Body of pancreas (tissue), 4 donors: ENCODE measurements around the gene FBXL20. TPM values are rescaled to one million over a fixed set of nuclear protein-coding genes. Genes with fewer than 3 reads are reported as not detected.

ENCODE experiments used
- ATAC-seq: fragments of 150-250 bp; one replicate; pipeline ENCODE4 v1.9.1; 2016
- DNase-seq, 4 donors: peaks; one replicate each; pipeline ENCODE4 v3.0.0-alpha.2; 2019
- H3K27ac ChIP-seq, 4 donors: fragments of 200-600 bp; sonication (generic); 1 replicate in 3 of 4; 2 replicates in 1 of 4; pipeline versions ENCODE4 v1.5.1 to v1.6.1; 2016 to 2019; ENCODE audit warnings: mild to moderate bottlenecking in 1 of 4, mixed read lengths in 1 of 4, moderate library complexity in 1 of 4
- H3K27me3 ChIP-seq, 2 donors: fragments of 200-600 bp; sonication (generic); one replicate each; pipeline ENCODE4 v1.6.0; 2016; ENCODE audit warnings: mild to moderate bottlenecking in 1 of 2
- H3K36me3 ChIP-seq, 2 donors: fragments of 200-600 bp; sonication (generic); replicated peaks in 1 of 2; 2 replicates each; pipeline ENCODE4 v1.5.1; 2016; ENCODE audit warnings: low read depth in 2 of 2; ENCODE audit not compliant: insufficient read depth in 1 of 2
- H3K4me1 ChIP-seq: fragments of 200-600 bp; sonication (generic); one replicate; pipeline ENCODE4 v1.6.0; 2016
- H3K4me3 ChIP-seq, 2 donors: fragments of 200-600 bp; sonication (generic); 1 replicate in 1 of 2; 2 replicates in 1 of 2; pipeline ENCODE4 v1.5.1; 2016 to 2019
- H3K9me3 ChIP-seq, 3 donors: fragments of 200-600 bp; sonication (generic); 1 replicate in 2 of 3; 2 replicates in 1 of 3; pipeline ENCODE4 v1.5.1; 2016
- POLR2A ChIP-seq, 3 donors: fragments of 450-650 bp; IDR thresholded peaks; one replicate each; pipeline ENCODE4 v1.6.1; 2016; ENCODE audit warnings: antibody characterized with exemption in 3 of 3, mild to moderate bottlenecking in 2 of 3
- WGBS, 2 donors: methylation state at CpG; one replicate each; pipeline ENCODE4 v1.1.5; 2017; 5-methylcytosine and 5-hydroxymethylcytosine counted together
- intact Hi-C: fragments of 100-400 bp; cut with DNase I; formaldehyde crosslinking; loops from one replicate; pipeline ENCODE4 v1.15.1; 2023
- total RNA-seq, 2 donors: library from RNA; depleted of rRNA; stranded (reverse); fragments of >200 nt; gene quantifications; one replicate each; pipeline ENCODE4 v1.1.0, GENCODE V29; 2016
- TF ChIP-seq, protein P1 (sequence below), 7 experiments: fragments of 450-650 bp in 4 of 7; fragments of 200-600 bp in 3 of 7; sonication (generic) in 3 of 7; IDR thresholded peaks; one replicate each; pipeline ENCODE4 v1.5.1; 2016 to 2019; ENCODE audit warnings: antibody characterized with exemption in 7 of 7

The FBXL20 gene
- total RNA-seq, 2 donors from 2014 or later: 6.7 to 11.9 TPM

DNA sequence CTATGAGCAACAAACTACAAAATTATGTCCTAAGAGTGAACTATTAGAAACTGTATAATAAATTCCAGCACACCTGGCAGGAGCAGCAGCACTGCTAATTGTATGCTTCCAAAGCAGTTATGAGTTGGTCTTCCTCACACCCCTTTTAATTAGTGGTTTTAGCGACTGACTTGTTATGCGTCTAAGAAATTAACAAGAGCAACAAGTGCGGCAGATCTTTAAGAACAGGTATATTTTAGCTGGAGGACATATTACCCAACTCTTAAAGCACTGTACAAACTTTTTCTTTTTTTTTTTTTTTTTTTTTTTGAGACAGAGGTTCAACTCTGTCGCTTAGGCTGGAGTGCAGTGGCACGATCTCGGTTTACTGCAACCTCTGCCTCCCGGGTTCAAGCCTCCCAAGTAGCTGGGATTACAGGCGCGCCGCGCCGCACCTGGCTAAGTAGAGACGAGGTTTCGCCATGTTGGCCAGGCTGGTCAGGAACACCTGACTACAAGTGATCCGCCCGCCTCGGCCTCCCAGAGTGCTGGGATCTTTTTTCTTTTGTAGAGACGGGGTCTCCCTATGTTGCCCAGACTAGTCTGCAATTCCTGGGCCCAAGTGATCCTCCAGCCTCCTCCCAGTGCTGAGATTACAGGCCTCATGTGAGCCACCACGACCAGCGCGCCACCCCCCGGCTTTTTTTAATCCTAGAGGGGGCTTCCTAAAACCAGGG lies 1.6 kb upstream of the FBXL20 start:
- no peaks in the 10 kb centered on the region for H3K9me3 ChIP-seq
- TF ChIP-seq POLR2A (IDR thresholded peaks at IDR 0.05): no peak
- TF ChIP-seq, protein P1, sequence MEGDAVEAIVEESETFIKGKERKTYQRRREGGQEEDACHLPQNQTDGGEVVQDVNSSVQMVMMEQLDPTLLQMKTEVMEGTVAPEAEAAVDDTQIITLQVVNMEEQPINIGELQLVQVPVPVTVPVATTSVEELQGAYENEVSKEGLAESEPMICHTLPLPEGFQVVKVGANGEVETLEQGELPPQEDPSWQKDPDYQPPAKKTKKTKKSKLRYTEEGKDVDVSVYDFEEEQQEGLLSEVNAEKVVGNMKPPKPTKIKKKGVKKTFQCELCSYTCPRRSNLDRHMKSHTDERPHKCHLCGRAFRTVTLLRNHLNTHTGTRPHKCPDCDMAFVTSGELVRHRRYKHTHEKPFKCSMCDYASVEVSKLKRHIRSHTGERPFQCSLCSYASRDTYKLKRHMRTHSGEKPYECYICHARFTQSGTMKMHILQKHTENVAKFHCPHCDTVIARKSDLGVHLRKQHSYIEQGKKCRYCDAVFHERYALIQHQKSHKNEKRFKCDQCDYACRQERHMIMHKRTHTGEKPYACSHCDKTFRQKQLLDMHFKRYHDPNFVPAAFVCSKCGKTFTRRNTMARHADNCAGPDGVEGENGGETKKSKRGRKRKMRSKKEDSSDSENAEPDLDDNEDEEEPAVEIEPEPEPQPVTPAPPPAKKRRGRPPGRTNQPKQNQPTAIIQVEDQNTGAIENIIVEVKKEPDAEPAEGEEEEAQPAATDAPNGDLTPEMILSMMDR (IDR thresholded peaks at IDR 0.05): no peak
- H3K4me1 ChIP-seq: peaks cover 21% of the 10 kb centered on the region
- no peak overlapping the region for H3K4me3 ChIP-seq
- no peaks in the 10 kb centered on the region for H3K36me3 ChIP-seq
- no peaks in the 10 kb centered on the region for H3K27me3 ChIP-seq
- ATAC-seq: no peak
- WGBS, 2 donors: 67 to 69% methylated on average over 12 to 22 of the region's 22 CpGs
- no peak for DNase-seq
- intact Hi-C loops: no loop called here
- no peak overlapping the region for H3K27ac ChIP-seq

- H3K4me1 ChIP-seq: peaks cover 24% of the 10 kb centered on the region
- no peaks in the 10 kb centered on the region for H3K36me3 ChIP-seq
- peak overlapping the region; percentile 82 to 94 for H3K4me3 ChIP-seq
- WGBS, 2 donors: 1 to 2% methylated on average over 3 to 53 of the region's 53 CpGs
- H3K27me3 ChIP-seq: no peaks in the 10 kb centered on the region
- peak overlapping the region; percentile 74 to 92 (median 82) for H3K27ac ChIP-seq
- ATAC-seq (peak; percentile 84), DNase-seq (peak; percentile 89 to 95 (median 92))
- no peaks in the 10 kb centered on the region for H3K9me3 ChIP-seq
- TF ChIP-seq POLR2A (IDR thresholded peaks at IDR 0.05): no peak
- TF ChIP-seq, protein P1 (IDR thresholded peaks at IDR 0.05): no peak
- intact Hi-C loops: no loop called here
These were observed 941 bp upstream of the FBXL20 start for GRCh38 chr17:39402244-39402889.

DNA sequence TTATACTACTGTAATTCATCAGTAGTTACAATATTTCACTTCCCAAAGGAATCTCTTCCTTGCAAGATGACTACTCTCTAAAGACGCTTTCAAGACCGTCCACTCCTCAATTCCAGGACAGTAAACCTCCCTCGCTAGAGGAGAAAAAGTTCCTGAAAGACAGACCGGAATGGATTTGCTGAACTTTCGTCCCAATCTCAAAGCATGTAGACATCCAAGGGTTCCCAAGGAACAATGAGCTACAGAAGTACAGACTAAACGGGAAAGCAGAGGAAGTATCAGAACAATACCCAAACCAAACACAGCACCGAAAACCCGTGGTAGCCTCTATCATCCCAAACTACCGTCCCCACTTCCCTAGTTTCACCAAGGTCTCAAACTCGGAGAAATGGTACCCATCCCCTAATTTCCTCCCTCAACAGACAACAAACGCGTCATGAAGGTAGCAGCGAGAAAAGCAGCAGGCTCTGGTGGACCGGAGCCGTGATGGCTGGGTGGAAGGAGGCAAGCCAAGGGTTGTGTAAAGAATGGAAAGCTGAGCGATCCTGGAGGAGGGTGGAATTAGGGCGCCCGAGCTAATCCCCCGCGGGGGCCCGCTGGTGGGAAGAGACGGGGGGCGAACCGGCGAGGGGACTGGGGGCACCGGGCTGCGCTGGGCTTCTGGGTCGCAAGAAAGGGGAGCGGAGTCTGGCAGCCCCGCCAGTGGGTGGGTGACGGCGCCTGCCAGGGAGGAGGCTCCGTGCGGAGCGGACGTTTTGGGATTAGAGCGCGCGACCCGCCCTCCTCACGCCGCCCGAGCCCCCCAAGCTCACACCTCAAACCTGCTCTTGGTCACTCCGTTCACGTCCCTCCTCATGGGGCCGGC lies 647 bp downstream of the FBXL20 start:
- TF ChIP-seq, protein P1 (IDR thresholded peaks at IDR 0.05): no peak
- no peak for TF ChIP-seq POLR2A (IDR thresholded peaks at IDR 0.05)
- WGBS, 2 donors: 1 to 6% methylated on average over 12 to 46 of the region's 46 CpGs
- Histone ChIP-seq H3K4me1 (peaks cover 27% of the 10 kb centered on the region), H3K27ac (peak overlapping the region; percentile 74 to 92 (median 82)), H3K36me3 (no peaks in the 10 kb centered on the region), H3K9me3 (no peaks in the 10 kb centered on the region), H3K27me3 (no peaks in the 10 kb centered on the region), H3K4me3 (peak overlapping the region; percentile 82 to 94)
- DNase-seq: peak in 1 of 4 donors; percentile 12
- ATAC-seq: peak; percentile 8
- intact Hi-C loops: no loop called here

- no peaks in the 10 kb centered on the region for H3K36me3 ChIP-seq
- peaks cover 27% of the 10 kb centered on the region for H3K4me1 ChIP-seq
- H3K9me3 ChIP-seq: no peaks in the 10 kb centered on the region
- DNase-seq: no peak
- no peak for TF ChIP-seq POLR2A (IDR thresholded peaks at IDR 0.05)
- TF ChIP-seq, protein P1 (IDR thresholded peaks at IDR 0.05): no peak
- H3K27me3 ChIP-seq: no peaks in the 10 kb centered on the region
- WGBS, 2 donors: 42 to 45% methylated on average over 4 of the region's 4 CpGs
- H3K4me3 ChIP-seq: no peak overlapping the region
- no peak for ATAC-seq
- H3K27ac ChIP-seq: no peak overlapping the region
- intact Hi-C loops: no loop called here
These were observed 1.6 kb downstream of the FBXL20 start for GRCh38 chr17:39399791-39400190.
